RKO (cell line): Measurements from ENCODE around the gene SPPL3.
A peak's percentile ranks its signal among the peaks of the same experiment; 100 is the strongest.
"Not testable (repeated sequence)": the region's sequence is repeated elsewhere in the genome, so short reads cannot be mapped to it uniquely, and the experiment has no call there.

Source experiments
- DNase-seq: peaks from one replicate; pipeline ENCODE4 v3.0.0-alpha.2; 2016; ENCODE audit warnings: low spot score

Gene SPPL3

GRCh38 chr12:120744922-120745493 lies 159.2 kb downstream of the SPPL3 start:
- no peak for DNase-seq

GRCh38 chr12:120741476-120742421 lies 162.4 kb downstream of the SPPL3 start:
- DNase-seq, result no peak

DNA sequence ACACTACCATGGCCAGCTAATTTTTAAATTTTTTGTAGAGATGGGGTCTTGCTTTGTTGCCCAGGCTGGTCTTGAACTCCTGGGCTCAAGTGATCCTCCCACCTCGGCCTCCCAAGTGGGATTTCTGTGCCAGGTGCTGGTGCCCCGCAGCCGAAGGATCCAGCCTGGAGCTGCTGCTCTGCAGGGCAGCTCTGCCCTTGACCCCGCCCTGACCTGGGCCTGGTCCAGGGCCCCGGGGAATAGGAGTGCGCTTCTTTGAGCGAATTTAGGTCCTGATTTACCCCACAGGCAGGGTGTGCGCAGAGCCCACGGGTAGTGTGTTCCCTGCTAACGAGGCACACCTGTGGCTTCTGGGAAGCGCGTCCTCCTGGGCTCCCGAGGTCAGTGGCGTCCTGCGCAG lies 163.3 kb downstream of the SPPL3 start:
- no peak for DNase-seq

GRCh38 chr12:120739821-120740613 lies 164.1 kb downstream of the SPPL3 start:
- DNase-seq, result no peak

DNA sequence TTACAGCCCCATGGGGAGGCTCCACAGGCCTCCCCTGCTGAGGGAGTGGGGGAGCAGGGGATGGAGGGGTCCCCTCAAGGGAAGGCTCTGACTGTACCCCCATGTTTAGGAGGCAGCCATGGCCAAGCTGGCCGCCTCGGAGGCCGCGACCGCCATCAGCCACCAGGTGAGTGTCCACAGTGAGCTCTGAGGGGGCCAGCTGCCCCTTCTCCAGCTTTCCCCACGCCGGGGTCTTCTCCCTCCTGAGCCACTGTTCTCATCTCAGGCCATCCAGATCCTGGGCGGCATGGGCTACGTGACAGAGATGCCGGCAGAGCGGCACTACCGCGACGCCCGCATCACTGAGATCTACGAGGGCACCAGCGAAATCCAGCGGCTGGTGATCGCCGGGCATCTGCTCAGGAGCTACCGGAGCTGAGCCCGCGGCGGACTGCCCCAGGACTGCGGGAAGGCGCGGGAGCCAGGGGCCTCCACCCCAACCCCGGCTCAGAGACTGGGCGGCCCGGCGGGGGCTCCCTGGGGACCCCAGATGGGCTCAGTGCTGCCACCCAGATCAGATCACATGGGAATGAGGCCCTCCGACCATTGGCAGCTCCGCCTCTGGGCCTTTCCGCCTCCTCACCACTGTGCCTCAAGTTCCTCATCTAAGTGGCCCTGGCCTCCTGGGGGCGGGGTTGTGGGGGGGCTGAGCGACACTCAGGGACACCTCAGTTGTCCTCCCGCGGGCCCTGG lies 165.0 kb downstream of the SPPL3 start:
- DNase-seq, result no peak

- DNase-seq, result no peak
Measured at GRCh38 chr12:120738252-120739030, 165.7 kb downstream of the SPPL3 start.

DNA sequence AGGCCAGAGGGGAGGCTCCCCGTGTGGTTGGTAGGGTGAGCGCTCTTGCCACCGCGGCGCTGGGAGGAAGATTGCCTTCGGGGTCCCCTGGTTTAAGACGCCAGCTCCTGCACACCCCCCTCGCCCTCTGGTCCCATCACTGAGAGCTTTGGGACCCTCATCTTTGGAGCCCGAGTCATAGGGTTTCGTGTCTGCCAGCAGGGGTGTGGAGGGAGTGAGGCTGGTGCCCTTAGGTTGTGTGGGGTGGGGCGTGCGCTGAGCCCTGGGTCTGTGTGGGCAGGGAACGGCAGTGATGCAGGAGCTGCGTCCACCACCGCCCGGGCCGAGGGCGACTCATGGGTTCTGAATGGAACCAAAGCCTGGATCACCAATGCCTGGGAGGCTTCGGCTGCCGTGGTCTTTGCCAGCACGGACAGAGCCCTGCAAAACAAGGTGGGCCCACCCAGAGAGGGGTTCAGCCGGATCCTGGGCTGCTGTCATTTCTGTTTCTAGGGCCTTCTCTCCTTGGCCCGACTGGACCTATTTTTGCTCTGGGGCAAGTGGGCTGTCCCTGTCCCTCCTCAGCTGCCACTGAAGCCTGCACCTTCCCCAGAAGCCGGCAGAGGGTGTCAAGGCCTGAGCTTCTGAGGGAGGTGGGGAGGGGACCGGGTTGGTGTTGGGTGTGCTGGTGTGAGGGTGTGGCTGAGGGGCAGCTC lies 166.5 kb downstream of the SPPL3 start:
- DNase-seq, result no peak

DNA sequence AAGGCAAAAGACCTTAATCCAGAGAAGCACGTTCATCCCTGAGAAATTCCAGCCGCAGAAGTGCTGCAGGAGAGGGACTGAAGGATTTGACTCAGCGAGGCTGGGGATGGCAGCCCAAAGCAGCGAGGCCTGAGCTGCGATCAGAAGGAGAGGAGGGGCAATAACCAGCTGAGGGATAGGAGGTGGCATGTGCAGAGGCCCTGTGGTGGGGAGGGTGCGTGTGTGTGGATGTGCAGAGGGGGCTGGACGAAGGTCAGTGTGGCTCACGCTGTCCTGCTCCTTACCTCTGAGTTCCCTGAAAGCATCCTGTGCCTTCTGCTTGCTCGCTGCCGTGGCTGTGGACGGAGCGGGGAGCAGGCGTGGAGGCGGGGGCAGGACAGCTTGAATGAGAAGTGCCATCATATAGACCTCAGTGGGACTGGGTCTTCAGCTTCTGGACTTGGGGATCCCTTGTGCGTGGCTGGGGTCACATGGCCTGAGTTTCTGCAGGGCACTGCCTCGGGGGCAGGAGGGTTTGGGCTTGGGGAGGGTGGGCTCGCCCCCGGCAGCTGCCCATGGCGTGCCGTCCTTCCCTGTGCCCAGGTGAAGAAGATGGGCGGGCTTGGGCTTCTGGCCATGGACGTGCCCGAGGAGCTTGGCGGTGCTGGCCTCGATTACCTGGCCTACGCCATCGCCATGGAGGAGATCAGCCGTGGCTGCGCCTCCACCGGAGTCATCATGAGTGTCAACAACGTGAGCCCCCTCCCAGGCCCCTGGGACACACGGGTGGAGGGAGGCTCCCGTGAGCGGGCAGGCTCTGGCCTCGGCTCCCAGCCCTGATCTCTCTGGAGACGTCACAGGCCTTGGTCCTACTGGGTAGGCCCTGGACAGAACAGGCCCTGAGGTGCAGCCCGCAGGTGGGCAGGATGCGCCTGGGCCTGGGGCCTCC lies 167.5 kb downstream of the SPPL3 start:
- DNase-seq, result no peak

DNA sequence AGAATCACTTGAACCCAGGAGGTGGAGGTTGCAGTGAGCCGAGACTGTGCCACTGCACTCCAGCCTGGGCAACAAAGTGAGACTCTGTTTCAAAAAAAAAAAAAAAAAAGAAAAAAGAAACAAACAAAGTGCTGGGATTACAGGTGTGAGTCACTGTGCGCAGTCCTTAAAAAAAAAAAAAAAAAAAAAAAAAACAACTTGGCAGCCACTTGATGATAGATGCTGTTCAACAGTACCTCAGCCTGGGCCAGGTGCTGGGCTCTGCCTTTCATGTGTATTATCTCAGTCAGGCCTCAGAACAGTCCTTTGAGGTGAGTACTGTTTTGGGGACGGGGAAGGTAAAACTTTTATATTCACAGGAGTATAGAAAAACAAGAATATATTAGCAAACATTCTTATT lies 169.0 kb downstream of the SPPL3 start:
- no peak for DNase-seq

DNA sequence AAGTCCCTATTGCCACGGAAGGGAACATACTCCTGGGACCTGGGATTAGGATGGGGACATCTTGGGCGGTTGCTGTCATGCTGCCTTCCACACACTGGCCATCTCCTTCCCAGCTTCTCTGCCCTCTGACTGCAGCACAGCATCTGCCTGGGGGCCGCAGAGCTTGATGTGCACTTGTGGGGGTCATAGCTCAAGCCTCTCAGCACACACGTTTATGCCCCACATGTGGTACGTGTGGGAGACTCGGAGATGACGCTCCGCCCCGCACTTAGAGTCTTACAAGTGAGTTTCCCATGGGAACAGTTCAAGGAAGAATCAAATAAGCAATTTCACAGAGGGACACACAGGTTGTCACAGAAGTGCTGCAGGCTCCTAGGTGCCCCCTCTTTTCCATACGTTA lies 169.9 kb downstream of the SPPL3 start:
- no peak for DNase-seq

DNA sequence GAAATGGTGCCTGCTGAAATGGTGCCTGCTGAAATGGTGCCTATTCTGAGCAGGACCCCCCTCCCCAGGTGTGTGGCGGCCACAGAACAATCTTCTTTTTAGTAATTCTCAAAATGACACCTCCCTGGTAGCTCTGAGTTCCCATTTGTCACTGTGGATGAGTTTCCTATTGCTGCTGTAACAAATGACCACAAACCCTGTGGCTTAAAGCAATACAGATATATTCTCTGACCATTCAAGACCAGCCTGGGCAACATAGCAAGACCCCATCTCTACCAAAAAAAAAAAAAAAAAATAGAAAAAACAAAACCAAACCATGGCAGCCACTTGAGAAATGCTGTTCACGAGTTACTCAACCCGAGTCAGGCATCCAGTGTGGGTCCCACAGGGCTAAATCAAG lies 170.6 kb downstream of the SPPL3 start:
- DNase-seq, result no peak

- not testable (repeated sequence) for DNase-seq
Measured at GRCh38 chr12:120732198-120732597, 172.0 kb downstream of the SPPL3 start.

GRCh38 chr12:120726961-120727360 lies 177.2 kb downstream of the SPPL3 start:
- DNase-seq, result no peak

- DNase-seq, result no peak
Measured at GRCh38 chr12:120726510-120726793, 177.7 kb downstream of the SPPL3 start.

DNA sequence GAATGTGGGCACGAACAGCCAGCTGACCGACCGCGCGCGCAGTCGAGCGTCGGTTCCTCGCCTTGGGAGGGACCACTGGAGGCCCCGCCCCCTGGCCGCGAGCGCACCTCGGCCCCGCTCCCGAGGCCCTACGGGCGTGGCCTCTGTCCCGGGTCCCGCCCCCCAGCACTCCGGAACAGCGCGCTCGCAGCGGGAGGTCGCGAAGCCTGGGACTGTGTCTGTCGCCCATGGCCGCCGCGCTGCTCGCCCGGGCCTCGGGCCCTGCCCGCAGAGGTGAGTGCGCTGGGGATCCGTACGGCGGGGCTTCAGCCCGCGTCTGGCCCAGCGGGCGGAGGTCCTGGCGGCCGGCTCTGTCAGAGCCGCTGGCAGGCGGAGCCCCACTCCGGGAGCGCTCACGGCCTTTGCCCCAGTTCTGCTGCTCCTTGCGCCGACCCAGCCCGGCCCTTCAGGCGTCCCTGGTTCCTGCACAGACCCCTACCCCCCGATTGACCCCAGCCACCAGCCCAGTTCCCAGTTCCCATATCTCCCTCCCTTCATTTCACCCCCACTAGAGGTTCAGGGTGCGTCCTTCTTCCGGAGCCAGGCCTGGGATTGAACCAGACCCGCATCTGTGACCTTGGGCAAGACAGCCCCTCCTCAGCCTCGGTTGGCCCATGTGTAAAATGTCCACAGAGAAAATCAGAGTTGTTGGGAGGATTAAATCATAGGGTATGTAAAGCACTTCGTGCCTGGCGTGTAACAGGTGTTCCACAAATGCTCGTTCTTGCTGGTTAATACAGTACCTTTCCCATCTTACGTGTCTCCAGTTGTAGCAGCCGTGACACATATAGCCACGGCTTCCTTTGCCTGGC lies 178.3 kb downstream of the SPPL3 start, which contains the start of gene ACADS:
Gene ACADS, plus strand, starts transcription at position 168 of the 851 bp plus-strand sequence. Its CDS starts 60 bp downstream, at position 228.
- peak; percentile 88 for DNase-seq

DNA sequence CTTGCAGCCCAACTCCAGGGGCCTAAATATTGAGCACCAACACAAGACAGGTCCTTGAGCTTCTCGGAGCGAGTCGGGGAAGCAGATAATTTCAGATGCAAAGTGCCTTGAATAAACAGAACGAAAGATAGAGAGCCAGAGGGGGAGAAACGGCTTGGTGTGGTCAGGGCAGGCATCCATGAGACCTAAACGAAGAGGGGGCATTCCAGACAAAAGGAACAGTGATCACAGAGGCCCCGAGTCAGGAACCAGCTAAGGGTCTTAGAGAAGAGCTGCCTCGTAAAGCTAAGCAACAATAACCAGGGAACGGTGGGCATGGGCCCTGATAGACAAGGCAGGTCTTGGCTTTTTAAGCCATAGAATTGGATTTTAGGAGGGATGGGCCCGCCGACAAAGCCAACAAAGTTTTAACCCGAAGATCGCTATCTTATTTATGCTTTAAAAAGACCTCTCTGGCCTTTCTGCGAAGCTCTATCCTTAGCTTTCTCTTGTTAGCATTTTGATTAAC lies 179.0 kb downstream of the SPPL3 start:
- DNase-seq, result no peak

- DNase-seq, result no peak
Measured at GRCh38 chr12:120724720-120725119, 179.4 kb downstream of the SPPL3 start.

- no peak for DNase-seq
Measured at GRCh38 chr12:120722784-120723183, 181.4 kb downstream of the SPPL3 start.
